HepG2 (cell line): ENCODE measurements around the gene MEX3C. TPM values are rescaled to one million over a fixed set of nuclear protein-coding genes. Genes with fewer than 3 reads are reported as not detected.

ENCODE experiments used
- AHR ChIP-seq: IDR thresholded peaks from 2 replicates; pipeline ENCODE4 v1.6.1; 2018; ENCODE audit warnings: missing genetic modification reagents, missing compliant biosample characterization
- GABPB1 ChIP-seq: IDR thresholded peaks from 2 replicates; pipeline ENCODE4 v1.6.1; 2016; ENCODE audit warnings: mild to moderate bottlenecking, missing genetic modification reagents, moderate library complexity, missing compliant biosample characterization
- GATAD2A ChIP-seq: IDR thresholded peaks from 2 replicates; pipeline ENCODE4 v1.6.1; 2016
- HNRNPLL ChIP-seq: fragments of 200-400 bp; formaldehyde crosslinking; IDR thresholded peaks from 2 replicates; pipeline ENCODE4 v1.6.1; 2017; ENCODE audit warnings: mild to moderate bottlenecking, low read depth, low read length; ENCODE audit not compliant: poor library complexity, severe bottlenecking
- NFKB2 ChIP-seq: sonication (generic); formaldehyde crosslinking; IDR thresholded peaks from 2 replicates; pipeline ENCODE4 v1.4.0; 2020; ENCODE audit warnings: missing genetic modification reagents, borderline replicate concordance
- TAF1 ChIP-seq: sonication (generic); formaldehyde crosslinking; IDR thresholded peaks from 2 replicates; pipeline ENCODE4 v1.4.0; 2020; ENCODE audit warnings: missing genetic modification reagents
- YY1 ChIP-seq: IDR thresholded peaks from 2 replicates; pipeline ENCODE4 v1.6.1; 2011; ENCODE audit warnings: low read length, low read depth, moderate library complexity, mild to moderate bottlenecking; ENCODE audit not compliant: insufficient read depth, insufficient replicate concordance
- ZNF17 ChIP-seq: sonication (generic); formaldehyde crosslinking; IDR thresholded peaks from 2 replicates; pipeline ENCODE4 v1.5.0; 2020; ENCODE audit warnings: mild to moderate bottlenecking, missing genetic modification reagents
- ZNF275 ChIP-seq: sonication (generic); formaldehyde crosslinking; IDR thresholded peaks from 2 replicates; pipeline ENCODE4 v1.8.0; 2022; ENCODE audit warnings: missing genetic modification reagents, mild to moderate bottlenecking, inconsistent platforms, borderline replicate concordance
- ZNF333 ChIP-seq: sonication (generic); formaldehyde crosslinking; IDR thresholded peaks from 2 replicates; pipeline ENCODE4 v1.4.0; 2020; ENCODE audit warnings: mild to moderate bottlenecking, missing genetic modification reagents, borderline replicate concordance
- ZNF772 ChIP-seq: sonication (generic); formaldehyde crosslinking; IDR thresholded peaks from 2 replicates; pipeline ENCODE4 v1.5.0; 2020; ENCODE audit warnings: mild to moderate bottlenecking, missing genetic modification reagents
- ZNF816 ChIP-seq: sonication (generic); formaldehyde crosslinking; IDR thresholded peaks from 2 replicates; pipeline ENCODE4 v1.8.0; 2022; ENCODE audit warnings: missing genetic modification reagents, mild to moderate bottlenecking, borderline replicate concordance
- ZSCAN25 ChIP-seq: sonication (generic); formaldehyde crosslinking; IDR thresholded peaks from 2 replicates; pipeline ENCODE4 v1.8.0; 2022; ENCODE audit warnings: mild to moderate bottlenecking, missing genetic modification reagents
- polyA plus RNA-seq, 8 experiments: library from polyadenylated mRNA; depleted of rRNA in 3 of 8; stranded (reverse) in 7 of 8; unstranded in 1 of 8; fragments of >200 nt; fragmentation: Illumina TruSeq in 4 of 8; extraction: Trizol in 4 of 8; gene quantifications; 2 replicates each; pipeline versions ENCODE4 v1.2.1 to v1.2.3, GENCODE V29; 2011 to 2016; ENCODE audit warnings: low read depth in 4 of 8, missing spikeins in 1 of 8, mixed read lengths in 1 of 8; ENCODE audit not compliant: insufficient read depth in 1 of 8
- total RNA-seq, 5 experiments: library from RNA; depleted of rRNA; stranded (reverse); fragments of >200 nt; fragmentation: Illumina TruSeq; extraction: Trizol; gene quantifications; 2 replicates each; pipeline ENCODE4 v1.2.3, GENCODE V29; 2016; ENCODE audit warnings: low read depth in 1 of 5
- TF ChIP-seq, protein P1 (sequence below): sonication (generic); formaldehyde crosslinking; IDR thresholded peaks from 2 replicates; pipeline ENCODE4 v1.4.0; 2020; ENCODE audit warnings: missing genetic modification reagents, borderline replicate concordance
- TF ChIP-seq, protein P2 (sequence below): sonication (generic); formaldehyde crosslinking; conservative IDR thresholded peaks from 2 replicates; pipeline ENCODE4 v1.8.0; 2022; ENCODE audit warnings: low read depth, missing genetic modification reagents
- TF ChIP-seq, protein P3 (sequence below): sonication (generic); formaldehyde crosslinking; IDR thresholded peaks from 2 replicates; pipeline ENCODE4 v1.8.1; 2023; ENCODE audit warnings: mild to moderate bottlenecking, missing genetic modification reagents
- TF ChIP-seq, protein P4 (sequence below): IDR thresholded peaks from 2 replicates; pipeline ENCODE4 v1.6.1; 2012; ENCODE audit warnings: inconsistent platforms

MEX3C gene
- total and polyA plus RNA-seq, 2 of the 13 experiments (the other 11 are each of a cell fraction or from before 2014, with no cell fraction given) = 34.8 to 36.4 TPM

DNA sequence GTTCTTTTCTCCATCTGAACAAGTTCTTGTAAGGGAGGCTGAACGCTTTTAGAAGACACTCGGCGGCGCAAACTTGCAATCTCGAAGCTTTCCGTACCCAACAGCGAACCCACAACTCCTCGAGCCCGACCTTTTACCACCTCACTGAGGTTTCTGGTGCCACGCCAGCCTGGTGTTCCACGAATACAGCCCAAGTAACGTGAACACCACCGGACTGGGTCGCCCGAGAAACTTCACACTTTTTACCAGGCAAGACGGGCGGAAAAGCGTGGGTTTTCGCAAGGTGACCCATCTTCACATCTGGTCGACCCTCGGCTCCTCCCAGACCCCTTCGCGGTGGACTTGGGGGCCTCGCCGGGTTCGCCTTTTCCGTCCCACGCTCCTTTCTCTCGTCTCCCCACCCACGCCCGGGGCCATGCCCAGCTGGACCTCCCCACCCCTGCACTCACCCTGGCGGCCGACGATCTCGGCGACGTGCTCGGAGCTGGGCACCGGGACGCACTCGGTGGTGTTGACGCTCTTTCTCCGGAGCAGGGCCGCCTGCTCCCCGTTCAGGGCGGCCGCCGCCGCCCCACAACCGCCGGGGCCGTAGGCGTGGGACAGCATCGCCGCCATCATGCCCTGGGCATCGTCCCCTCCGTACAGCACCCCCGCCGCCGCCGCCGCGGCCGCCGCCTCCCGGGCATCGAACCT is 1.2 kb downstream of the MEX3C start (continued):
- TF ChIP-seq GATAD2A (CRISPR knock-in tag) = 0 out of 2 replicates have a peak, but pooled peaks have one; percentile 2
- TF ChIP-seq ZNF17 (CRISPR knock-in tag) = no peak
- TF ChIP-seq, protein P1, sequence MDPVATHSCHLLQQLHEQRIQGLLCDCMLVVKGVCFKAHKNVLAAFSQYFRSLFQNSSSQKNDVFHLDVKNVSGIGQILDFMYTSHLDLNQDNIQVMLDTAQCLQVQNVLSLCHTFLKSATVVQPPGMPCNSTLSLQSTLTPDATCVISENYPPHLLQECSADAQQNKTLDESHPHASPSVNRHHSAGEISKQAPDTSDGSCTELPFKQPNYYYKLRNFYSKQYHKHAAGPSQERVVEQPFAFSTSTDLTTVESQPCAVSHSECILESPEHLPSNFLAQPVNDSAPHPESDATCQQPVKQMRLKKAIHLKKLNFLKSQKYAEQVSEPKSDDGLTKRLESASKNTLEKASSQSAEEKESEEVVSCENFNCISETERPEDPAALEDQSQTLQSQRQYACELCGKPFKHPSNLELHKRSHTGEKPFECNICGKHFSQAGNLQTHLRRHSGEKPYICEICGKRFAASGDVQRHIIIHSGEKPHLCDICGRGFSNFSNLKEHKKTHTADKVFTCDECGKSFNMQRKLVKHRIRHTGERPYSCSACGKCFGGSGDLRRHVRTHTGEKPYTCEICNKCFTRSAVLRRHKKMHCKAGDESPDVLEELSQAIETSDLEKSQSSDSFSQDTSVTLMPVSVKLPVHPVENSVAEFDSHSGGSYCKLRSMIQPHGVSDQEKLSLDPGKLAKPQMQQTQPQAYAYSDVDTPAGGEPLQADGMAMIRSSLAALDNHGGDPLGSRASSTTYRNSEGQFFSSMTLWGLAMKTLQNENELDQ (CRISPR knock-in tag) = no peak
- TF ChIP-seq TAF1 (CRISPR knock-in tag) = peak; percentile 58
- TF ChIP-seq NFKB2 = peak; percentile 23; the same call in 1 of the 2 replicates
- TF ChIP-seq, protein P2, sequence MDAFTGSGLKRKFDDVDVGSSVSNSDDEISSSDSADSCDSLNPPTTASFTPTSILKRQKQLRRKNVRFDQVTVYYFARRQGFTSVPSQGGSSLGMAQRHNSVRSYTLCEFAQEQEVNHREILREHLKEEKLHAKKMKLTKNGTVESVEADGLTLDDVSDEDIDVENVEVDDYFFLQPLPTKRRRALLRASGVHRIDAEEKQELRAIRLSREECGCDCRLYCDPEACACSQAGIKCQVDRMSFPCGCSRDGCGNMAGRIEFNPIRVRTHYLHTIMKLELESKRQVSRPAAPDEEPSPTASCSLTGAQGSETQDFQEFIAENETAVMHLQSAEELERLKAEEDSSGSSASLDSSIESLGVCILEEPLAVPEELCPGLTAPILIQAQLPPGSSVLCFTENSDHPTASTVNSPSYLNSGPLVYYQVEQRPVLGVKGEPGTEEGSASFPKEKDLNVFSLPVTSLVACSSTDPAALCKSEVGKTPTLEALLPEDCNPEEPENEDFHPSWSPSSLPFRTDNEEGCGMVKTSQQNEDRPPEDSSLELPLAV (CRISPR knock-in tag) = no peak
- TF ChIP-seq ZSCAN25 (CRISPR knock-in tag) = peak; percentile 20; the same call in 1 of the 2 replicates
- TF ChIP-seq HNRNPLL = peak; percentile 28
- 0 out of 2 replicates have a peak, but pooled peaks have one; percentile 39 for TF ChIP-seq ZNF816 (CRISPR knock-in tag)
- TF ChIP-seq ZNF275 (CRISPR knock-in tag) = no peak
- TF ChIP-seq YY1 = peak; percentile 69
- peak; percentile 43; the same call in 1 of the 2 replicates for TF ChIP-seq GABPB1 (CRISPR knock-in tag)
- TF ChIP-seq, protein P3, sequence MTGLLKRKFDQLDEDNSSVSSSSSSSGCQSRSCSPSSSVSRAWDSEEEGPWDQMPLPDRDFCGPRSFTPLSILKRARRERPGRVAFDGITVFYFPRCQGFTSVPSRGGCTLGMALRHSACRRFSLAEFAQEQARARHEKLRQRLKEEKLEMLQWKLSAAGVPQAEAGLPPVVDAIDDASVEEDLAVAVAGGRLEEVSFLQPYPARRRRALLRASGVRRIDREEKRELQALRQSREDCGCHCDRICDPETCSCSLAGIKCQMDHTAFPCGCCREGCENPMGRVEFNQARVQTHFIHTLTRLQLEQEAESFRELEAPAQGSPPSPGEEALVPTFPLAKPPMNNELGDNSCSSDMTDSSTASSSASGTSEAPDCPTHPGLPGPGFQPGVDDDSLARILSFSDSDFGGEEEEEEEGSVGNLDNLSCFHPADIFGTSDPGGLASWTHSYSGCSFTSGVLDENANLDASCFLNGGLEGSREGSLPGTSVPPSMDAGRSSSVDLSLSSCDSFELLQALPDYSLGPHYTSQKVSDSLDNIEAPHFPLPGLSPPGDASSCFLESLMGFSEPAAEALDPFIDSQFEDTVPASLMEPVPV (CRISPR knock-in tag) = 0 out of 2 replicates have a peak, but pooled peaks have one; percentile 37
- TF ChIP-seq ZNF333 = peak; percentile 88; the same call in 1 of the 2 replicates
- 0 out of 2 replicates have a peak, but pooled peaks have one; percentile 31 for TF ChIP-seq ZNF772 (CRISPR knock-in tag)
- TF ChIP-seq, protein P4, sequence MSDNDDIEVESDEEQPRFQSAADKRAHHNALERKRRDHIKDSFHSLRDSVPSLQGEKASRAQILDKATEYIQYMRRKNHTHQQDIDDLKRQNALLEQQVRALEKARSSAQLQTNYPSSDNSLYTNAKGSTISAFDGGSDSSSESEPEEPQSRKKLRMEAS = peak; percentile 20; the same call in 1 of the 2 replicates
- TF ChIP-seq AHR (CRISPR knock-in tag) = 0 out of 2 replicates have a peak, but pooled peaks have one; percentile 47
